Stimulated activated naive CD4-positive, alpha-beta T cell (primary cell): Measurements from ENCODE around the gene RPRM.
"Not testable (repeated sequence)": the region's sequence is repeated elsewhere in the genome, so short reads cannot be mapped to it uniquely, and the experiment has no call there.

ENCODE experiments used
- DNase-seq, 6 experiments: peaks; one replicate each; lab custom pipeline; 2025; lab: John Stamatoyannopoulos, UW

Gene RPRM

DNA sequence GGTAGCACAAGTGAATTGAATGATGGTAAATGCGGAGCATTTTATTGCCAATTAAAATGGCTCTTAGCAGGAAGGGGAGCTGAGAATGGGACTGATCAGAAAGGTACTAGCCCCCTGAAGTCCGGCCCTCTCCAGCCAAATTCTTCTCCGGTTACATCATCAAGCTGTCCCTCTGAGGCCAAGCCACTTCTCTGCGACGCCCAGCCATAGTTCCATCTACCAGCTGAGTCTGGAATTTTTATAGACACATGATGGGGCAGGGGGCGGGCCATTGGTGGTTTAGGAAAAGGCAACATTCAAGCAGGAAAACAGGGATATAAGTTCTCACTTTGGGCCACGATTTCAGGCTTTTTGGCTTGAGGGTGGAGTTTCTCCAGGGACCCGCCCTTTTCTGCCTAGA is 22.7 kb downstream of the RPRM start:
- no peak for DNase-seq

DNA sequence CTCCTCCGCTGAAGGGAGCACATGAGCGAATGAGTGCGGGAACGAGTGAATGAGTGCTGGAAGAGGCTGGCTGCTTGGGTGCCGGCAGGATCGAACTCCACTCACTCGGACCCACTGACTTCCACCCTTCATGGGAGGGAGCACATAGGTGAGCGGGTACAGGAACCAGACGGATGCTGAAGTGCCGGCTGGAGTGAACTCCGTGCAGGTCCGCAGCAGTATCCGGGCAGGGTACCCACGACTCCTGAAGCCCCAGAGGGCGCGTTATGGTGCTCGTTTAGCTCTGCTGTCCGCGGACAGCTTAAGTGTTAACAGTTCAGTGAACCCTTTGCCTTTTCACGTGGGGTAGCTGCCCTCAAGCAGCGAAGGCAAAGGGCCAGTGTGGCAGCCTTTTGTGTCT is 23.2 kb downstream of the RPRM start:
- DNase-seq: no peak

DNA sequence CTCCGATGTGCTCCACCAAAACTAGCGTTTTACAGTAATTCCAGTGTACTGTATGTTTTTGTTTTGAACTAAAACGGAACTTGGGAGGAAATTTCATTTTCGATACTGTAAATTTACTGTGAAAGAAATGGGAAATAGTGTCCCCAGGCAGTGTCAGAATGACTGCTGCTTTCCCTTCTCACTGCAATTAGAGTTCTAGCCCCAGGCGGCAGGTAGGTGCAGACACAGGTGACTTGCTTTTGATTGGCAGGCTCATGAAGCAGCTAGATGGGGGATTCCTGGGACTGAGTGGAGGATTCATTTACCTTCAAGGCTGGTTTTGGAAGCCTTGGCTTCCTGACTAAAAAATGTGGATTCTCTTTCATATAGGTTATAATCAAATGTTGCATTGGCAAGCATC is 27.0 kb downstream of the RPRM start:
- no peak for DNase-seq

DNA sequence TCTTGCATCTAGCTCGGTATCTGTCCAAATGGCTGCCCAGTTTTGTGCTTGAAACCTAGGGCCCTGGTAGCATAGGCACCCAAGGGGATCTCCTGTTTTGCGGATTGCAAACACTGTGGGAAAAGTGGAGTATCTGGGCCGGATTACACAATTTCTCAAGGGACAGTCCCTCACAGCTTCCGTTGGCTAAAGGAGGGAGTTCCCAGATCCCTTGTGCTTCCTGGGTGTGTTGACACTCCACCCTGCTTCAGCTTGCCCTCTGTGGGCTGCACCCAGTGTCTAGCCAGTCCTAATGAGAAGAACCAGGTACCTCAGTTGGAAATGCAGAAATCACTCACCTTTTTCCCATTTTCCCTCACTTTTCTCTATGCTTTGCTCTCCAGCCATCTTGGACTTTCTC is 35.5 kb downstream of the RPRM start:
- DNase-seq: no peak

DNA sequence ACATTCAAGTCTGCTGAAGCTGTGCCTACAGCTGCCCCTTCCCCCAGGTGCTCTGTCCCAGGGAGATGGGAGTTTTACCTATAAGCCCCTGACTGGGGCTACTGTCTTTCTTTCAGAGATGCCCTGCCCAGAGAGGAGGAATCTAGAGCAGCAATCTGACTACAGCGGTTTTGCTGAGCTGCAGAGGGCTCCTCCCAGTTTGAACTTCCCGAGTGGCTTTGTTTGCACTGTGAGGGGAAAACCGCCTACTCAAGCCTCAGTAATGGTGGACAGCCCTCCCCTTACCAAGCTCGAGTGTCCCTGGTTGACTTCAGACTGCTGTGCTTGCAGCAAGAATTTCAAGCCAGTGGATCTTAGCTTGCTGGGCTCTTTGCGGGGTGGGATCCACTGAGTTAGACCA is 35.9 kb downstream of the RPRM start:
- not testable (repeated sequence) for DNase-seq

DNA sequence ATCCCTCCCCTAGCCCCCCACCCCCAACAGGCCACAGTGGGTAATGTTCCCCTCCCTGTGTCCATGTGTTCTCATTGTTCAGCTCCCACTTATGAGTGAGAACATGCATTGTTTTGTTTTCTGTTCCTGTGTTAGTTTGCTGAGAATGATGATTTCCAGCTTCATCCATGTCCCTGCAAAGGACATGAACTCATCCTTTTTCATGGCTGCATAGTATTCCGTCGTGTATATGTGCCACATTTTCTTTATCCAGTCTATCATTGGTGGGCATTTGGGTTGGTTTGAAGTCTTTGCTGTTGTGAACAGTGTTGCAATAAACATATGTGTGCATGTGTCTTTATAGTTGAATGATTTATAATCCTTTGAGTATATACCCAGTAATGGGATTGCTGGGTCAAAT is 38.5 kb downstream of the RPRM start:
- DNase-seq: not testable (repeated sequence)

DNA sequence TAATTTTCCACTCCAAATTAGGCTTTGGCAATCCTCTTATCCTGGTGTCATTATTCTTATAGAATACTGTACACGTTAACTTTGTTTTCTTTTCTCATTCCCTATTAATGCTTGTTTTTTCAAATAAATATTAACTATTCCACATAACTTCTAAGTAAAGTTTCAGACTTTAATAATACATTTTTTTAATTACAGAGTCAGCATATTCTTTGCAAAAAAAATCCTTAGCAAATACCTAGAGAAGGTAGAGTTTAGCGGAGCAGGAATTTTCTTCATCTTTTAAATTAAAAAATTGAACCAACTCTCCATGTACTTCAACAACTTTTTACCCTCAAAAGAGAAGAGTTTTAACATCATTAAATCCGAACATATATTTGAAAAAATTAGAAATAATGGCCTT is 45.2 kb downstream of the RPRM start:
- DNase-seq: no peak

DNA sequence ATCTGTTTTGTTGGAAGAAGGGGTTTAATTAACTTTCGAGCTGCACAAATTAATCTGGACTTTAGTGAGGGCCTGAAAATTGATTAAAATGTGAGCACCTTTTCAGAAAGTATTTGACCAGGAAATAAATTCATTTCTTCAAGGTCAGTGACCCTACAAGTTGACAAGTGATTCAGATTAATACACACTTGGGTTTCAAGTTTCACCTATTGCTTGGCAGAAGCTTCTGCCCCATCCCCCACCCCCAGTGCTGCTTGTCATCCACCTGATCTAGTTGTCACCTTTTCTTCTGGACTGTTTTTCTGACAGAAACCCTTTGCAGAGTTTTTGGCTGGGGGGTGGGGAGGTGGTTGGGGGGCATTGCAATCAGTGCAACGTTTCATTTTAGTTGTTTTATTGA is 46.2 kb downstream of the RPRM start:
- DNase-seq: no peak

DNA sequence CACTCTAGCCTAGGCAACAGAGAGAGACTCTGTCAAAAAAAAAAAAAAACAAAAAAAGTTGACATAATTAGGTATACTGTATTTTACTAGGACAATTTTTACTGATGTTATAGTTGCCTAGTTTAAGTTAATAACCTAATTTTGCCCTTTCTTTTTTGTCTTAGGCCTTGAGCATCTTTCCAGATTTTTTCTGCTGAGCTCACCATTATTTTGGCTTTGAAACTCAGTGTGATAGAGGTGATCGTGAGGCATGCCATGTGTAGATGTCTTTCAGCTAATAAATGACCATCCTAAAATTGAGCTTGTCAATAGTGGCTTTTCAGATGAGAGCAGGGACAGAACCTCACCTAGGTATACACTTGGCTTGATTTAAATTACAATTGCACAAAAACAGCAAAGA is 47.4 kb downstream of the RPRM start:
- no peak for DNase-seq
